Naive thymus-derived CD4-positive, alpha-beta T cell (primary cell): ENCODE measurements around the gene TREML4. TPM values are rescaled to one million over a fixed set of nuclear protein-coding genes. Genes with fewer than 3 reads are reported as not detected.
"Not testable (repeated sequence)": the region's sequence is repeated elsewhere in the genome, so short reads cannot be mapped to it uniquely, and the experiment has no call there.

Experiments
- ATAC-seq: fragments of 150-1000 bp; cut with Tn5 transposase; 2 replicates; pipeline ENCODE4 v1.10.0; 2021; ENCODE audit warnings: mild to moderate bottlenecking, moderate library complexity
- CTCF ChIA-PET: fragments of 350-600 bp; sonication (Branson Sonifier 250); formaldehyde crosslinking; loops from one replicate; lab custom pipeline; 2021; ENCODE audit warnings: antibody characterized with exemption; lab: Charles Lee
- POLR2A ChIA-PET: fragments of 350-600 bp; sonication (Branson Sonifier 250); formaldehyde crosslinking; loops from one replicate; lab custom pipeline; 2021; ENCODE audit warnings: antibody characterized with exemption, inconsistent platforms; lab: Charles Lee
- DNase-seq, 9 donors: peaks; one replicate each; pipeline versions ENCODE4 v3.0.0 to v3.0.0-alpha.2; 2020 to 2022; ENCODE audit warnings: mixed read lengths in 1 of 9
- H3K27ac ChIP-seq: one replicate; pipeline ENCODE4 v1.7.0; 2013; ENCODE audit warnings: mild to moderate bottlenecking, low read depth, low read length, moderate library complexity
- H3K27me3 ChIP-seq, 2 donors: one replicate each; pipeline ENCODE4 v1.7.0; 2013; ENCODE audit warnings: low read length in 2 of 2, mild to moderate bottlenecking in 2 of 2, moderate library complexity in 2 of 2; ENCODE audit not compliant: control insufficient read depth in 2 of 2, insufficient read depth in 2 of 2
- H3K36me3 ChIP-seq, 3 experiments: 1 replicate in 2 of 3; 2 replicates in 1 of 3; pipeline ENCODE4 v1.7.0; 2013; ENCODE audit warnings: low read length in 3 of 3, mild to moderate bottlenecking in 3 of 3, moderate library complexity in 1 of 3; ENCODE audit not compliant: insufficient read depth in 3 of 3, control insufficient read depth in 2 of 3
- H3K4me1 ChIP-seq, 2 donors: one replicate each; pipeline ENCODE4 v1.7.0; 2013; ENCODE audit warnings: low read length in 2 of 2, mild to moderate bottlenecking in 2 of 2, moderate library complexity in 1 of 2; ENCODE audit not compliant: control insufficient read depth in 2 of 2, insufficient read depth in 2 of 2
- H3K4me3 ChIP-seq: 2 replicates; pipeline ENCODE4 v1.7.0; 2013; ENCODE audit warnings: mild to moderate bottlenecking, low read length
- H3K9me3 ChIP-seq, 3 experiments: 1 replicate in 2 of 3; 2 replicates in 1 of 3; pipeline ENCODE4 v1.7.0; 2013; ENCODE audit warnings: low read length in 3 of 3; ENCODE audit not compliant: control insufficient read depth in 2 of 3
- H3K27ac Mint-ChIP-seq, 9 donors: one replicate each; pipeline ENCODE4 v1.8.0; 2020 to 2022; ENCODE audit warnings: mixed read lengths in 9 of 9, mild to moderate bottlenecking in 8 of 9, moderate library complexity in 5 of 9, inconsistent platforms in 2 of 9
- H3K27me3 Mint-ChIP-seq, 5 donors: one replicate each; pipeline ENCODE4 v1.8.0; 2021 to 2022; ENCODE audit warnings: mixed read lengths in 5 of 5, mild to moderate bottlenecking in 1 of 5
- H3K36me3 Mint-ChIP-seq, 5 donors: one replicate each; pipeline ENCODE4 v1.8.0; 2020 to 2022; ENCODE audit warnings: mixed read lengths in 5 of 5, mild to moderate bottlenecking in 3 of 5, inconsistent platforms in 1 of 5
- H3K4me1 Mint-ChIP-seq, 7 donors: one replicate each; pipeline ENCODE4 v1.8.0; 2020 to 2022; ENCODE audit warnings: mixed read lengths in 7 of 7, mild to moderate bottlenecking in 3 of 7, inconsistent platforms in 1 of 7
- H3K4me3 Mint-ChIP-seq, 10 donors: one replicate each; pipeline ENCODE4 v1.8.0; 2020 to 2022; ENCODE audit warnings: mild to moderate bottlenecking in 10 of 10, mixed read lengths in 10 of 10, moderate library complexity in 6 of 10, inconsistent platforms in 2 of 10
- H3K9me3 Mint-ChIP-seq, 11 donors: one replicate each; pipeline ENCODE4 v1.8.0; 2020 to 2022; ENCODE audit warnings: mixed read lengths in 11 of 11, mild to moderate bottlenecking in 4 of 11, inconsistent platforms in 1 of 11, moderate library complexity in 1 of 11
- intact Hi-C, 2 donors: fragments of 100-400 bp; cut with micrococcal nuclease; formaldehyde crosslinking; loops; one replicate each; pipeline ENCODE4 v1.15.1; 2023
- polyA plus RNA-seq, 2 donors: library from polyadenylated mRNA; unstranded; fragments of 300-500 nt; fragmentation: Illumina TruSeq; gene quantifications; one replicate each; pipeline ENCODE4 v1.2.3, GENCODE V29; 2021
- total RNA-seq, 6 experiments: library from RNA in 5 of 6; stranded (reverse) in 5 of 6; gene quantifications; 1 replicate in 5 of 6; 2 replicates in 1 of 6; pipeline ENCODE4 v1.2.3 and lab custom pipeline; 2021 to 2026

The TREML4 gene
- total and polyA plus RNA-seq, 7 experiments from 2014 or later = 3.1 TPM; not detected in 6

DNA sequence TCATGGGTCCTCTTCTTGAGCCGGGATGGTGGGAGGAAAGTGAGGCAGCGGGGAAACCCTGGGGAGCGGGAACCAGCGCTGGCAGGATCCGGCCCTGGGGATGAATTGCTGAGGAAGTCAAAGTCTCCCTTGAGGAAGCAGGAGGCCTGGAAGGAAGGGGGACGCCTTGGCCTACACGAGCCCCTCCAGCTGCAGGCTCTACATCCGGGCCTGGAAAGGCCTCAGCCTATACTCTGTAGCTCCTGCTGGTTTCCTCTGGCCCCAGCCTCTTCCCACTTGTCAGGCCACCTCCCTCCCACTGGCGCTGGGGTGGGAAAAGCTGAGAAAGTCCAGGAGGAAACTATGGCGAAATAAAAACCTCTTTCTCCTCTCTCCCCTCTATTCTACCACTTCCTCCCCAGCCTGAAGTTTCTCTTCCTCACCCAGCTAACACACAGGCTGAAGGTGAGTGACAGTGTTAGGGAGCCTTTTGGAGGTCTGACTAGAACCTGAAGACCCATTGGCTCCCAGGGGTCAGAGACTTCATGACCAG lies 42.1 kb upstream of the TREML4 start:
- H3K27ac Mint-ChIP-seq = peak overlapping the region in 4 of 9 donors; percentile 36 to 74 (median 58)
- no peaks in the 10 kb centered on the region for H3K27me3 Mint-ChIP-seq
- peaks cover 0 to 12% (median 6%) of the 10 kb centered on the region in 11 donors for H3K9me3 Mint-ChIP-seq
- peaks cover 0 to 9% (median 0%) of the 10 kb centered on the region in 3 experiments for H3K9me3 ChIP-seq
- H3K4me1 ChIP-seq = peaks cover 0 to 22% of the 10 kb centered on the region in 2 donors
- DNase-seq = no peak
- intact Hi-C loops = no loop called here
- no peak overlapping the region for H3K27ac ChIP-seq
- H3K4me3 Mint-ChIP-seq = no peak overlapping the region
- ATAC-seq = no peak
- ChIA-PET CTCF (no interaction called here), POLR2A (interaction anchor here (0.6 kb wide), 1 partner anchor 74 kb away, joined by 3 read pairs; no protein-coding TSS in a partner anchor)
- no peaks in the 10 kb centered on the region for H3K36me3 ChIP-seq
- H3K27me3 ChIP-seq = no peaks in the 10 kb centered on the region
- H3K4me3 ChIP-seq = no peak overlapping the region
- H3K36me3 Mint-ChIP-seq = peaks cover 3 to 21% (median 10%) of the 10 kb centered on the region in 5 donors
- peaks cover 30 to 52% (median 43%) of the 10 kb centered on the region in 7 donors for H3K4me1 Mint-ChIP-seq

DNA sequence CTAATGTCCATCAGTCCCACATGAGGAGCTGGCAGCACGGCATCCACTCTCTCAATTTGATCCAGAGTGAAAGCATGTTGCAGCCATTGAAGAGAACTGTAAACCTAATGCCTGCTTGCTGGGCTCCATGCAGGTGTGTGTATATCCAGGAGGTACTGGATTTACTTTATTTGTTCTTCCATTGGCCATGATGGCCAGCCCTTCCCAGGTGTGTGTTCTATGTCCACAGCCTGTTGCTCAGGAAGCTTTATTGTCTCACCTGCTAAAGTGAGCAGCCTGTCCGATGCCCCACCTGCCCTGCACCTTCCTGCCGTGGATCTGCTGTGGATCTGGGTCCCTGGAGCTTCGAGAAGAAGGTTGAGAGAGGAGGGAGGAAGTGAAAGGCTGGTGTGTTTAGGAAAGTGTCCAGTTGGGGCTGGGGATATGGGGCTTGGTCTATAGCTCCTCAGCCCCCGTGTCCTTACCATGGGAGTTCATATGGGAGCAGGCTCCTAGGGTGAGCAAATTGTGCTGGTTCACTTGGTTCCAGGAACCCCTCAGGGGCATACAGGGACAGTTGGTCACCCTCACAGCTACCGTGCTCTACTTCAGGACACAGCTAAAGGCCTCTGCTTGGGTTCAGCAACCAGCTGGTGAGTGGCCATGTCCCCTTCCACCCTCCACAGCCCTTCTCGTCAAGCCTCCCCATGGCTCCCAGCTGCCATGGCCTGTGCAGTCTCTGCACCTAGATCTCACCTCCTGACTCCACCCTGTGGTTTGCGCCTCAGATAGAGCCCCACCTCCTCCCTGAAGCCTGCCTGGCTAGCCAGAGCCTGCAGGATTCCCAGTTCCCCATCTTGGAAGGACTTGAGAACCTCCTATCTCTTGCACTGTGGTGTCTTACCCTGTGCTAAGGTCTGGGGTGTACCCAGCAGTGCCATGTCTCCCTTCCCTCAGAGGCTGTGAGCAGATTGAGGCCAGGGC lies 39.9 kb upstream of the TREML4 start:
- ATAC-seq (no peak), DNase-seq (no peak)
- Mint-ChIP-seq H3K4me3 (no peak overlapping the region), H3K27me3 (no peaks in the 10 kb centered on the region), H3K36me3 (peaks cover 3 to 33% (median 13%) of the 10 kb centered on the region in 5 donors), H3K9me3 (peaks cover 0 to 12% (median 6%) of the 10 kb centered on the region in 11 donors), H3K4me1 (peaks cover 26 to 47% (median 38%) of the 10 kb centered on the region in 7 donors), H3K27ac (peak overlapping the region in 1 of 9 donors; percentile 31)
- Histone ChIP-seq H3K9me3 (peaks cover 0 to 9% (median 0%) of the 10 kb centered on the region in 3 experiments), H3K4me3 (no peak overlapping the region), H3K27ac (no peak overlapping the region), H3K36me3 (peaks cover 0 to 4% (median 0%) of the 10 kb centered on the region in 3 experiments), H3K4me1 (peaks cover 0 to 17% of the 10 kb centered on the region in 2 donors), H3K27me3 (no peaks in the 10 kb centered on the region)
- ChIA-PET POLR2A (interaction anchor here (0.6 kb wide), 1 partner anchor 9 kb away, joined by 3 read pairs; no protein-coding TSS in a partner anchor), CTCF (interaction anchor here (0.6 to 1.1 kb wide), 3 partner anchors 9 to 119 kb away, joined by 3 read pairs; no protein-coding TSS in a partner anchor)
- intact Hi-C loops = no loop called here

DNA sequence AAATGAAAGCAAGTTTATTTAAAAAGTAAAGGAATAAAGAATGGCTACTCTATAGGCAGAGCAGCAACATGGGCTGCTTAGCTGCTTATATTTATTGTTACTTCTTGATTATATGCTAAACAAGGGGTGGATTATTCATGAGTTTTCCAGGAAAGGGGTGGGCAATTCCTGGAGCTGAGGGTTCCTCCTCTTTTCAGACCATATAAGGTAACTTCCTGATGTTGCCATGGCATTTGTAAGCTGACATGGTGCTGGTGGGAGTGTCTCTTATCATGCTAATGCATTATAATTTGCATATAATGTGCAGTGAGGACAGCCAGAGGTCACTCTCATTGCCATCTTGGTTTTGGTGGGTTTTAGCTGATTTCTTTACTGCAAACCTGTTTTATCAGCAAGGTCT lies 39.1 kb upstream of the TREML4 start:
- ATAC-seq, H3K27me3 Mint-ChIP-seq, H3K4me3 ChIP-seq, intact Hi-C loops, H3K27ac ChIP-seq, H3K36me3 ChIP-seq, H3K27me3 ChIP-seq, H3K9me3 ChIP-seq, DNase-seq, H3K4me3 Mint-ChIP-seq: not testable (repeated sequence)
- ChIA-PET POLR2A (interaction anchor here (0.6 to 1.2 kb wide), 2 partner anchors 8 kb away, joined by 3 read pairs; no protein-coding TSS in a partner anchor), CTCF (interaction anchor here (0.6 to 1.1 kb wide), 5 partner anchors 8 to 182 kb away, joined by 3 read pairs; no protein-coding TSS in a partner anchor)
- H3K9me3 Mint-ChIP-seq = peaks cover 0 to 12% (median 6%) of the 10 kb centered on the region in 11 donors
- peaks cover 30 to 51% (median 42%) of the 10 kb centered on the region in 7 donors for H3K4me1 Mint-ChIP-seq
- H3K4me1 ChIP-seq = peaks cover 0 to 17% of the 10 kb centered on the region in 2 donors
- H3K36me3 Mint-ChIP-seq = peaks cover 3 to 38% (median 15%) of the 10 kb centered on the region in 5 donors
- H3K27ac Mint-ChIP-seq = peak overlapping the region in 1 of 9 donors; percentile 31

DNA sequence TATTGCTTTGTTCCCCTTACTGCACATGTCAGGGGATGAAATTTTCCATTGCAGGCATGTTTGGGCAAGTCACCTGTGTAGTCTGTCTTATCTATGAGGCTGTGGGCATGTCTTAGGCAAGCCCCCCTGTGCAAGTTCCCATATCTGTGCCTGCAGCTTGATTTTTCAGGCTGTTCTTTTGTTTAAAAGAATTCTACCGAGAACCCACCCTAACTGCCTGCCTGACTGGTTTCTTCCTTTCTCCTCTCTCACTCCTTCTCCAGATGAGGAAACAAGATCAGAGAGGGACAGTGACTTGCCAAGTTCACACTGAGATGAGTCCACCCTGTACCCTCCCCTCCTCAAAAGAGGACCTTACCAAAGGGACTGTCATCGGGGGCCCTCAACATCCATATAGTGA lies 38.2 kb upstream of the TREML4 start:
- H3K4me3 ChIP-seq = no peak overlapping the region
- ChIA-PET CTCF (interaction anchor here (0.6 to 1.7 kb wide), 3 partner anchors 9 to 181 kb away, joined by 3 to 5 read pairs (median 3); partner anchors contain the start of gene TREML2), POLR2A (interaction anchor here (1.2 kb wide), 1 partner anchor 9 kb away, joined by 3 read pairs; no protein-coding TSS in a partner anchor)
- intact Hi-C loops = no loop called here
- Mint-ChIP-seq H3K36me3 (peaks cover 3 to 47% (median 15%) of the 10 kb centered on the region in 5 donors), H3K4me1 (peaks cover 39 to 60% (median 51%) of the 10 kb centered on the region in 7 donors), H3K27ac (peak overlapping the region in 1 of 9 donors; percentile 50), H3K4me3 (no peak overlapping the region), H3K27me3 (no peaks in the 10 kb centered on the region), H3K9me3 (peaks cover 0 to 12% (median 6%) of the 10 kb centered on the region in 11 donors)
- ATAC-seq (no peak), DNase-seq (no peak)
- peaks cover 0 to 9% (median 0%) of the 10 kb centered on the region in 3 experiments for H3K9me3 ChIP-seq
- peaks cover 0 to 12% (median 0%) of the 10 kb centered on the region in 3 experiments for H3K36me3 ChIP-seq
- no peaks in the 10 kb centered on the region for H3K27me3 ChIP-seq
- peaks cover 0 to 17% of the 10 kb centered on the region in 2 donors for H3K4me1 ChIP-seq
- H3K27ac ChIP-seq = no peak overlapping the region

DNA sequence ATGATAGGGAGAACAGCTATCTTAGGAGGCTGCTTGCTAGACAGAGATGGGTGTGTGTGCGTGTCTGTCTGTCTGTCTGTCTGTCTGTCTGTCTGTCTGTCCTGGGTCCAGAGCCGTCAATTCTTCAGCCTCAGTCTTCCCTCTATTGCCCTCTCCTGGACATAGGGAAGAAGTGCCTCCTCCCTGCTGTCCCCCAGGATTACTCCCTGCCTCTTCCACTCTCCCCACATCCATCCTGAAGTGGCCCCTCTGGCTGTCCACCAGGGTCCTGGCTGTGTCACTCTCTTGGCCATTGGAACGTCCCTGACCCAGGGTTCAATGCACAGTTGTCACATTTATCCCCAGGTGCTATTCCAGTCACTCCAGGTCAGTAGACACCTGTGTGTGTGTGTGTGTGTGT lies 37.4 kb upstream of the TREML4 start:
- Mint-ChIP-seq H3K36me3 (peaks cover 3 to 54% (median 15%) of the 10 kb centered on the region in 5 donors), H3K27me3 (no peaks in the 10 kb centered on the region), H3K9me3 (peaks cover 0 to 12% (median 6%) of the 10 kb centered on the region in 11 donors), H3K4me1 (peaks cover 36 to 60% (median 53%) of the 10 kb centered on the region in 7 donors), H3K4me3 (no peak overlapping the region), H3K27ac (peak overlapping the region in 2 of 9 donors; percentile 36 to 55)
- peaks cover 0 to 9% (median 0%) of the 10 kb centered on the region in 3 experiments for H3K9me3 ChIP-seq
- no peaks in the 10 kb centered on the region for H3K27me3 ChIP-seq
- no peak for DNase-seq
- no peak overlapping the region for H3K4me3 ChIP-seq
- no peak overlapping the region for H3K27ac ChIP-seq
- CTCF ChIA-PET = interaction anchor here (1.7 kb wide), 1 partner anchor 10 kb away, joined by 5 read pairs; the partner anchor contains the start of gene TREML2
- peaks cover 0 to 14% (median 0%) of the 10 kb centered on the region in 3 experiments for H3K36me3 ChIP-seq
- H3K4me1 ChIP-seq = peaks cover 0 to 17% of the 10 kb centered on the region in 2 donors
- intact Hi-C loops = no loop called here
- POLR2A ChIA-PET = no interaction called here
- ATAC-seq = no peak

DNA sequence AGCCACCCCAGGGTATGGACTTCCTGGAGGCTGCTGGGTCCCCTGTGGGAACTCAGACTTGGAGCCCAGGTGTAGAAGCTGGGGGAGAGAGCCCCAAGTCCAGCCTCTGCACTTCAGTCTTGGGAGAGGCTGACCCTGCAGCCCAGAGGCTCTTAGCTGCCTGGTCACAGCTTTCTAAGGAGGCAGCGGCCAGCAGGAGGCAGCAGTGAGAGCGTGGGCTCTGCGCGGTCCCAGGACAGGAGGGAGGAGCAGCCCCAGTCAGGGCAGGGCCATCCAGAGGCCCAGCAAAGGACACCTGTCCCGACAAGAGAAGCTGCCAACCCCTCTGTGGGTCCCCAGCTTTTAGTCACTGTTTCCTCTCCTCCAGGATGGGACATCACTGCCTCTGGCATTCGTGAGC lies 36.6 kb upstream of the TREML4 start:
- H3K27ac ChIP-seq = no peak overlapping the region
- no peaks in the 10 kb centered on the region for H3K27me3 Mint-ChIP-seq
- H3K36me3 Mint-ChIP-seq = peaks cover 3 to 55% (median 15%) of the 10 kb centered on the region in 5 donors
- intact Hi-C loops = no loop called here
- H3K9me3 ChIP-seq = peaks cover 0 to 9% (median 0%) of the 10 kb centered on the region in 3 experiments
- peaks cover 36 to 60% (median 50%) of the 10 kb centered on the region in 7 donors for H3K4me1 Mint-ChIP-seq
- POLR2A ChIA-PET = interaction anchor here (1.4 kb wide), 1 partner anchor 9 kb away, joined by 5 read pairs; no protein-coding TSS in a partner anchor
- peaks cover 0 to 11% of the 10 kb centered on the region in 2 donors for H3K4me1 ChIP-seq
- CTCF ChIA-PET = interaction anchor here (0.9 to 1.5 kb wide), 3 partner anchors 9 to 86 kb away, joined by 3 read pairs; no protein-coding TSS in a partner anchor
- peaks cover 0 to 14% (median 0%) of the 10 kb centered on the region in 3 experiments for H3K36me3 ChIP-seq
- no peak overlapping the region for H3K4me3 ChIP-seq
- ATAC-seq (peak; percentile 81), DNase-seq (peak in 3 of 9 donors; percentile 15 to 38 (median 23))
- H3K4me3 Mint-ChIP-seq = no peak overlapping the region
- H3K27ac Mint-ChIP-seq = peak overlapping the region in 2 of 9 donors; percentile 9 to 14
- peaks cover 0 to 12% (median 6%) of the 10 kb centered on the region in 11 donors for H3K9me3 Mint-ChIP-seq
- no peaks in the 10 kb centered on the region for H3K27me3 ChIP-seq
